Activated CD4-positive, CD25-positive, alpha-beta regulatory T cell treated with anti-CD3 and anti-CD28 coated beads, Interleukin-2, amount 50 U/mL, for 72 hours (primary cell): Measurements from ENCODE around the gene QSER1.
"Not testable (repeated sequence)": the region's sequence is repeated elsewhere in the genome, so short reads cannot be mapped to it uniquely, and the experiment has no call there.

ENCODE experiments used
- DNase-seq: peaks from one replicate; pipeline ENCODE4 v3.0.0; 2021

QSER1 gene

GRCh38 chr11:33006010-33006409, 113.4 kb downstream of the QSER1 start:
- no peak for DNase-seq

- no peak for DNase-seq
Observed at GRCh38 chr11:33013755-33014154, 121.1 kb downstream of the QSER1 start.

DNA sequence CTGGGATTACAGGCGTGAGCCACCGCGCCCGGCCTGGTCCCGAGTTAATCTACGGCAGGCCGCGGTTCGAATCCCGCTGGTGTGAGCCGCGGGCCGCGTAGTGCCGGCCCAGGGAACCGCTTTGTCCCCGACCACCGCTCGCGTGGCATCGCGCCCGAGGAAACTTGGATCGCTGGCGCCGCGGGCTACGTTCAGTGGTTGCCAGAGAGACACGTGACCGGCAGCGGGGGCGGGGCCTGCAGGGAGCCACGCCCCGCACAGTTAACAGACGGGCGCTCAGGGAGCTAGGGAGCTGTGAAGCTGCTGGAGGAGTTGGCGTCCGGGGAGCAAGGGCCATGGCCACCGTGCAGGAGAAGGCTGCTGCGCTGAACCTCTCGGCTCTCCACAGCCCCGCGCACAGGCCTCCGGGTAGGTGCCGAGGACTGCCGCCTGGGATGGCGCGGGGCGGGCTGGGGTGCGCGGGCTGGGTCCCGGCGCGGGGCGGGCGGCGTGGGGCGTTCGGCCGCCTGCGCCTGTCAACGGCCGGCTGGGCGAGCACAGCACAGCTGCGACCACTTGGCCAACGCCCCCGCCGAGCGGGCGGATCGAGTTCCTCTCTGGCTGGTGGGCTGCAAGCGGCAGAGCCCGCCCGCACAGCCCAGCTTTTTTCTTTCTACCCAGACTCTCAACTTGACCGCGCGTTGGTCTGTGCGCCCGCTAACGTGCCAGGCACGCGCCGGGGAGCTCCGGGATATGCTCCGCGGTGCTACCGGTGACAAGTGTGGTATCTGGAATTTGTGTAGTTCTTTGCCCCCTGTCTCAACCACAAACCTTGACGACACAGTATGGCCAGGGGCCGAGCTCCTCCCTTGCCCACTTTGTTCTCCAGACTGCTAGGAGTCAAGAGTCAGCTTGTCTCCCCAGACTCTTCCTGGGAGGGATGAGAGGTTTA, 123.3 kb downstream of the QSER1 start, which contains the start of gene DEPDC7:
Gene DEPDC7, plus strand, starts transcription at position 258 of the 931 bp plus-strand sequence. Its CDS starts 78 bp downstream, at position 336.
- peak; percentile 83 for DNase-seq

GRCh38 chr11:33016654-33017053, 124.0 kb downstream of the QSER1 start:
- DNase-seq, result no peak

DNA sequence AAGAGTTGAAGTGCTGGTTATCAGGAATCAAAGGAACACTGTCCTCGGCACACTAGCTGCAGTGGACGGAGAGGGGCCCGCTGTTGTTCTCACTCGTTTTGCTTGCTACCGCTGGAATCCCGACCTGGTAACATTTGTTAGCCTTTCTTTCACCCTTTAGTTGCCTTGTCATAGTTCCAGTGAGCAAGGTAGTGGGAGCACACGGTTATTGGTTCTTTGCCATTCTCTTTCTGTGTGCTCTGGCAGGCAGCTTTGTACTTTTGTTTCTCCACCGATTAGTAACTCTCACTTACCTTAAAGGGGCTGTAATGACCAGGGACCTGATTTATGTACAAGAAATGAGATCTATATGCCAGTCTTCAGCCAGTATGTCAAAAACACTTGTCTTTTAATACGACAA, 124.9 kb downstream of the QSER1 start:
- no peak for DNase-seq

DNA sequence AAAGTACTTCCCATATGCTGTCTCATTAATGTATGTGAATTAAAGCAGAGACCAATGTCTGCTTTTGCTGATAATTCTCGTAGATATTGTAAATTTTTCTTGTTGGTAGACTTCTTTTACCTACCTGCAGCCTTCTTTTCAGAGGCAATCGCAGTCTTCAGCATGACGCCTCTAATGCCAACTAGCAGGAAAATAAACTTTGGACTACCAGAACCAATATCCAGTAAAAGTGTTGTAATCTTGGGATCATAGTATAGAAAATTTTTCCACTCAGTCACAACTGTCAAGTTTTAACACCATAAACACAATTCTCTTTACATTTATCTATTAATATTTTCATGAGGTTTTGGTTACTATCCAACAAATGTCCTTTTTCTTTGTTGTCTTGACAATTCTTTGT, 125.4 kb downstream of the QSER1 start:
- DNase-seq, result no peak

- DNase-seq, result no peak
Observed at GRCh38 chr11:33018840-33019239, 126.2 kb downstream of the QSER1 start.

GRCh38 chr11:33021501-33021900, 128.9 kb downstream of the QSER1 start:
- DNase-seq, result no peak

DNA sequence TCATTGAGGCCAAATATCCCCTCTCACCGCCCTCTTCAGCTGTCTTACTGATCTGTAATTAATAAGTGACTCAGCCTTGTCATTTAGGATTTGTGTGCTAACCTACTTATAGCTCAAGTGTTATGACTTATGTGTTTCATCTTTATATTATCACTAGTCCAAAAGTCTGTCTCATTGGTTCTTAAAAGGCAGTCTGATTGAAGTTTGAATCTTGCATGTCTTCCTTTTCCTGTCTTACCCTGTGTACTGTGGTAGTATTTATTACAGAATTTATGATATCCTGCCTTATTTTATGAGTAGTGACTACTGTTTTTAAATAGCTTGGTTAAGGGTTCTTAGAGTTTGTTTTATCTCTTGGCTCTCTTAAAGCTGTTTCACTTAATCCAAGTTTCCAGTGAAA, 129.3 kb downstream of the QSER1 start:
- DNase-seq, result no peak

DNA sequence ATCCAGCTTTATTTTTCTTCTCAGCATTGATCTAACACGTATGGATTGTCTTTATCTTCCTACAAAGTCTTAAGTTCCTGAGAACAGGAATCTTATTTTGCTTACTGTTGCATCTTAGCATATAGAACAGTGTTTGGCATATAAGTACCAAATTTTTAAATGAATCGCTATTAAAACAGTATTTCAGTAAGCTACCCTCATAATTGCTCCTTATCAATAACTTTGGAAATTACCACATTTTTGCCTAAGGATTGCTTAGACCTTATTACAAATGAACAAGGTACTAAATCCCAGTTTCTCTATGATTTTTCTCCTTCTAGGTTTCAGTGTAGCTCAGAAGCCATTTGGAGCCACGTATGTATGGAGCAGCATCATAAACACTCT, 132.7 kb downstream of the QSER1 start:
- no peak for DNase-seq

- DNase-seq, result no peak
Observed at GRCh38 chr11:33027233-33027632, 134.6 kb downstream of the QSER1 start.

DNA sequence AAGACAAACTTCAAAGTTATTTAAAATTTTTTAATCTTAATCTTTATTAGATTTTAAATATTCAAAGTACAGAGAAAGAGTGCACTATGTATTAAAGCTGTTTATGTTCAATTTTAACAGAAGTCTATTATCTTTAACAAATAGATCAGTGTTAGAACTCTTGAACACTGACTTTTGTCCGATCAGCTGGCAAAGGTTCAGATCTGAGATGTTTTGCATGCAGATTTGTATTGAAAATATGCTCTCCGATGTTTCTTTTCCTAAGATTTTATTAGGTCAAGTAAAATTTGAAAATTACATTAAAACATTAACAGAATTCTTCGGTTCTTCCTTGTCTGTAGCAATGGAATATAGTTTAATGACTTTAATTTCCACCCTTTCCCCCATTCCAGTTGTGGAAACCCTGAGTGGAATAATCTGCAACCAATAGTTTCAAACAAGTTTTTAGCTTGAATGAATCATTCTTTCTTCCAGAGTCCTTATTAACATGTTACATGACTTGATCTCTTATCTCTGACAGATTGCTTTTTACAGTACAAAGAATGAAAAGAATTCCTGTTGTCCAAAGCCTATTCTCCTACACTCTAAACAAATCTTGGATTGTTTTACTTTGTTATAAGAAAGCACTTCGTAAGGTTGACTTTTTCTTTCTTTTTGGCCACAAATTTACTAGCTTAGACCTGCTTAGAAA, 135.4 kb downstream of the QSER1 start:
- DNase-seq, result no peak

DNA sequence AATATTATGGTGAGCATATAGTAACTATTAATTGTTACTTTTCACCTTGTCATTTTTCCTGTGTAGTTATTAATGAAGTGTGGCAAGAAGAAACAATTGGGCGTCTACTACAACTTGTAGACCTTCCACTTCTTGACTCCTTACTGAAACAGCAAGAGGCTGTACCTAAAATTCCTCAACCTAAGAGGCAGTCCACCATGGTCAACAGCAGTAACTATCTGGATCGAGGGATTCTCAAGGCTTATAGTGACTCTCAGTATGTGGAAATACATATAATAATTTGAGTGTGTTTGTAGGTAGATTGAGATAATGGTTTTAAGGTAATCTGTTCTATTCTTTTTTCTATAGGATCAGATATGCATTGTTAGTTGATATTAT, 135.9 kb downstream of the QSER1 start:
- no peak for DNase-seq

DNA sequence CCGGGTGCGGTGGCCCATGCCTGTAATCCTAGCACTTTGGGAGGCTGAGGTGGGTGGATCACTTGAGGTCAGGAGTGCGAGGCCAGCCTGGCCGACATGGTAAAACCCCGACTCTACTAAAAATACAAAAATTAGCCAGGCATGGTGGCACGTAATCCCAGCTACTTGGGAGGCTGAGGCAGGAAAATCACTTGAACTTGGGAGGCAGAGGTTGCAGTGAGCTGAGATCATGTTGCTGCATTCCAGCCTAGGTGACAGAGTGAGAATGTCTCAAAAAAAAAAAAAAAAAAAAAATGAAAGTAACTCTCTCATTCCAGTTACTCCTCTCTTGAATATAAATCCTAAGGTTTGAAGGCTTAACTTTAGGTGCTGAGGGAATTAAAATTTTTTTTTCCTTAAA, 136.6 kb downstream of the QSER1 start:
- DNase-seq, result not testable (repeated sequence)
